Activated T-cell treated with anti-CD3 and anti-CD28 coated beads, Interleukin-2, amount 50 U/mL, for 4 hours (primary cell): ENCODE results near the gene TEF. TPM values are rescaled to one million over a fixed set of nuclear protein-coding genes. Genes with fewer than 3 reads are reported as not detected.
A peak's percentile ranks its signal among the peaks of the same experiment; 100 is the strongest.
"Not testable (repeated sequence)": the region's sequence is repeated elsewhere in the genome, so short reads cannot be mapped to it uniquely, and the experiment has no call there.

ENCODE experiments used
- ATAC-seq, 2 donors: fragments of 200-7000 bp; cut with Tn5 transposase; one replicate each; pipeline ENCODE4 v1.10.0; 2021
- DNase-seq: peaks from one replicate; pipeline ENCODE4 v3.0.0-alpha.2; 2020
- H3K27me3 Mint-ChIP-seq: one replicate; pipeline ENCODE4 v1.8.0; 2021; ENCODE audit warnings: low read depth, mixed read lengths
- H3K36me3 Mint-ChIP-seq: one replicate; pipeline ENCODE4 v1.8.0; 2022; ENCODE audit warnings: mixed read lengths; ENCODE audit not compliant: insufficient read depth
- H3K4me1 Mint-ChIP-seq: one replicate; pipeline ENCODE4 v1.8.0; 2021; ENCODE audit warnings: low read depth, mixed read lengths
- H3K4me3 Mint-ChIP-seq: one replicate; pipeline ENCODE4 v1.8.0; 2021; ENCODE audit warnings: mild to moderate bottlenecking, moderate library complexity, mixed read lengths
- H3K9me3 Mint-ChIP-seq: one replicate; pipeline ENCODE4 v1.8.0; 2021; ENCODE audit warnings: mixed read lengths
- total RNA-seq, 3 donors: library from RNA; stranded (reverse); gene quantifications; one replicate each; pipeline ENCODE4 v1.2.1, GENCODE V29; 2021

Gene TEF
- total RNA-seq, 3 donors from 2014 or later = 2.9 to 3.6 (median 3.0) TPM

- H3K4me1 Mint-ChIP-seq = peaks cover 21% of the 10 kb centered on the region
- DNase-seq = no peak
- H3K27me3 Mint-ChIP-seq = no peaks in the 10 kb centered on the region
- ATAC-seq = no peak
- H3K9me3 Mint-ChIP-seq = no peaks in the 10 kb centered on the region
- peak overlapping the region; percentile 87 for H3K4me3 Mint-ChIP-seq
- no peaks in the 10 kb centered on the region for H3K36me3 Mint-ChIP-seq
These were observed 1.3 kb downstream of the TEF start for GRCh38 chr22:41383085-41383484.

GRCh38 chr22:41384128-41384527 lies 2.4 kb downstream of the TEF start:
- DNase-seq (no peak), ATAC-seq (no peak)
- Mint-ChIP-seq H3K36me3 (peaks cover 2% of the 10 kb centered on the region), H3K27me3 (no peaks in the 10 kb centered on the region), H3K4me1 (peaks cover 21% of the 10 kb centered on the region), H3K9me3 (no peaks in the 10 kb centered on the region), H3K4me3 (no peak overlapping the region)

GRCh38 chr22:41387341-41387740 lies 5.6 kb downstream of the TEF start:
- H3K9me3 Mint-ChIP-seq = no peaks in the 10 kb centered on the region
- H3K36me3 Mint-ChIP-seq = peaks cover 9% of the 10 kb centered on the region
- H3K4me1 Mint-ChIP-seq = peaks cover 14% of the 10 kb centered on the region
- no peaks in the 10 kb centered on the region for H3K27me3 Mint-ChIP-seq
- ATAC-seq (no peak), DNase-seq (no peak)
- no peak overlapping the region for H3K4me3 Mint-ChIP-seq

- Mint-ChIP-seq H3K4me1 (no peaks in the 10 kb centered on the region), H3K4me3 (no peak overlapping the region), H3K9me3 (no peaks in the 10 kb centered on the region), H3K36me3 (peaks cover 18% of the 10 kb centered on the region), H3K27me3 (no peaks in the 10 kb centered on the region)
- DNase-seq (no peak), ATAC-seq (no peak)
These were observed 12.2 kb downstream of the TEF start for GRCh38 chr22:41394012-41394356.

DNA sequence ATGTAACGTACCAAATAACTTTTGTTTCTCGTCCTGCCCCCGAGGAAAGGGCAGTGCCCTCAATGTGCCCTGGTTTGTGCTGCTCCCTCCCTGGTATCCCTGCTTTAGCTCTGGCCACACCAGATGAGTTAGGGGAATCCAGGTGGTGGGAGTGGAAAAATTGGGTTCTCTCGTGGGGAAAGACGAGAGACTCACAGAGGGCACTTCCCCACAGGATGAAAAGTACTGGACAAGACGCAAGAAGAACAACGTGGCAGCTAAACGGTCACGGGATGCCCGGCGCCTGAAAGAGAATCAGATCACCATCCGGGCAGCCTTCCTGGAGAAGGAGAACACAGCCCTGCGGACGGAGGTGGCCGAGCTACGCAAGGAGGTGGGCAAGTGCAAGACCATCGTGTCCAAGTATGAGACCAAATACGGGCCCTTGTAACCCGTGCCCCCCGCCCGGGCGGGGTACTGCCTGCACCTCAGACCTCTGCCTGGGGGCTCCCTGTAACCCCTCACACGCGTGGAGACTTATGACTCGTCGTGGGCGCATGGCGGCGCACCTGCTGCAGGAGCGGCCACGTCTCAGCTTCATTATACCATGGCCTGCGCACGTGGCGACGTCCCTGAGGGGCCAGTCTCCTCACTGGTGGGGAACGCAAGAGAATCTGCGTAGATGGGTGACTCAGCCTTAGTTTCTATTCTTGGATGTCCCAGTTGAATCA lies 13.9 kb downstream of the TEF start:
- H3K9me3 Mint-ChIP-seq = no peaks in the 10 kb centered on the region
- no peak for DNase-seq
- no peaks in the 10 kb centered on the region for H3K27me3 Mint-ChIP-seq
- no peaks in the 10 kb centered on the region for H3K4me1 Mint-ChIP-seq
- H3K4me3 Mint-ChIP-seq = no peak overlapping the region
- ATAC-seq = no peak
- peaks cover 15% of the 10 kb centered on the region for H3K36me3 Mint-ChIP-seq

DNA sequence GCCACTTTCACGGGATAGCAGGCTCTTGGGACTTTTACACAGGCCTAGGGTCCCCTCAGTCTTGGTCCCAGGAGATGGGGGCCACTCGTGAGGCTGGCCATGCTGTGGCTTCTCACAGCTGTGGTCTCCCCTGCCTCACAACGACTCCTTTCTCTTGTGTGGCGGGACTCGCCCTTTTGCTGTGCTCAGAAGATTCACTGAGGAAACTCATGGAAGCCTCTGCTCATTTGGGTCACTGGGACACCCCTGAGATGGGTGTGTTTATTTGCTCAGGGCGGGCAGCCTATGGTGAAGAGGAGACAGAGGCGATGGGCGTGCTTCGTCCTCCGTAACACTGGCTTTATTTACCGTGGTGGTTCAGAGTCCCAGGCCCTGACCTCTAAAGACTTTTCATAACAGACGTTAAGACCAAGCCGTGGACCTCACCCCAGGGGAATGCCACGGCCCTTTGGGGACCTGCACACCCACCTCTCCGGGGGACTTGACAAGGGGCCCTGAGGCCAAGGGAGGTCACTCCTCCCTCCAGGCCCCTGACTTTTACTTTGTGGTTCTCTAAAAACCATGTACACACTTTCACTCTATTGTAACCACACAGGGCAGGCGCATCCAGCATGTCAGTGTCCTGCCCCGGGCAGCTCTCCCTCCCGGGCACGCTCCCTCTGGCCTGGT lies 15.5 kb downstream of the TEF start:
- Mint-ChIP-seq H3K36me3 (peaks cover 11% of the 10 kb centered on the region), H3K27me3 (no peaks in the 10 kb centered on the region), H3K9me3 (no peaks in the 10 kb centered on the region), H3K4me3 (no peak overlapping the region), H3K4me1 (no peaks in the 10 kb centered on the region)
- ATAC-seq (no peak), DNase-seq (no peak)

DNA sequence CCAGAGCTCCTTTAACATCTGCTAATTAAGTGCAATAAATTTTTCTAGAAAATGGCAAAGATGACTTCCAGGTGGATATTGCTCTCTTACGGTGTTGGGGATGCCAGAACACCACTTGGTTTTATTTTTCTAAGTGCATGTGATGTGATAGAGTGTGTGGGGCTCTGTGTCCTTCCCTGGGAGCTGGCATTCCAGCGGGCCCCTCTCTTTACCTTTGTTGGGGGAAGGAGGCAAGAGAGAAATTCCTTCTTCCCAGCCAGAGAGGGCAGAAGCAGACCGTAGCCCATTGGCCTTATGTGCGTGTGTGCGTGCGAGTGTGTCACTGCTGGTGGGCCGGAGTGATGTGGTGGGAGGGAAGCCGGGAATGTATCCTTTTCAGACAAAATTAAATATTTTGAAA lies 17.2 kb downstream of the TEF start:
- Mint-ChIP-seq H3K36me3 (peaks cover 11% of the 10 kb centered on the region), H3K9me3 (no peaks in the 10 kb centered on the region), H3K4me1 (peaks cover 3% of the 10 kb centered on the region), H3K27me3 (no peaks in the 10 kb centered on the region), H3K4me3 (no peak overlapping the region)
- no peak for ATAC-seq
- no peak for DNase-seq

- Mint-ChIP-seq H3K36me3 (peaks cover 5% of the 10 kb centered on the region), H3K27me3 (no peaks in the 10 kb centered on the region), H3K4me1 (peaks cover 7% of the 10 kb centered on the region), H3K9me3 (no peaks in the 10 kb centered on the region), H3K4me3 (no peak overlapping the region)
- DNase-seq = no peak
- ATAC-seq = no peak
These were observed 20.3 kb downstream of the TEF start for GRCh38 chr22:41401781-41402648.

DNA sequence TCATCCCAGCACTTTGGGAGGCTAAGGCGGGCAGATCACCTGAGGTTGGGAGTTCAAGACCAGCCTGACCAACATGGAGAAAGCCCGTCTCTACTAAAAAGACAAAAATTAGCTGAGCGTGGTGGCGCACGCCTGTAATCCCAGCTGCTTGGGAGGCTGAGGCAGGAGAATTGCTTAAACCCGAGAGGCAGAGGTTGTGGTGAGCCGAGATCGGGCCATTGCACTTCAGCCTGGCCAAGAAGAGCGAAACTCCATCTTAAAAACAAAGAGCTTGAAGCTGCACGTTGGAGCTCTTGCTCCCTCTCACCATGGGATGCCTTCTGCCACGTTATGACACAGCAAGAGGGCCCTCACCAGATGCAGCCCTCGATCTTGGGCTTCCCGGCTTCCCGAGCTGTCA lies 21.1 kb downstream of the TEF start:
- DNase-seq, H3K27me3 Mint-ChIP-seq, H3K4me1 Mint-ChIP-seq, H3K4me3 Mint-ChIP-seq, ATAC-seq, H3K36me3 Mint-ChIP-seq, H3K9me3 Mint-ChIP-seq: not testable (repeated sequence)

DNA sequence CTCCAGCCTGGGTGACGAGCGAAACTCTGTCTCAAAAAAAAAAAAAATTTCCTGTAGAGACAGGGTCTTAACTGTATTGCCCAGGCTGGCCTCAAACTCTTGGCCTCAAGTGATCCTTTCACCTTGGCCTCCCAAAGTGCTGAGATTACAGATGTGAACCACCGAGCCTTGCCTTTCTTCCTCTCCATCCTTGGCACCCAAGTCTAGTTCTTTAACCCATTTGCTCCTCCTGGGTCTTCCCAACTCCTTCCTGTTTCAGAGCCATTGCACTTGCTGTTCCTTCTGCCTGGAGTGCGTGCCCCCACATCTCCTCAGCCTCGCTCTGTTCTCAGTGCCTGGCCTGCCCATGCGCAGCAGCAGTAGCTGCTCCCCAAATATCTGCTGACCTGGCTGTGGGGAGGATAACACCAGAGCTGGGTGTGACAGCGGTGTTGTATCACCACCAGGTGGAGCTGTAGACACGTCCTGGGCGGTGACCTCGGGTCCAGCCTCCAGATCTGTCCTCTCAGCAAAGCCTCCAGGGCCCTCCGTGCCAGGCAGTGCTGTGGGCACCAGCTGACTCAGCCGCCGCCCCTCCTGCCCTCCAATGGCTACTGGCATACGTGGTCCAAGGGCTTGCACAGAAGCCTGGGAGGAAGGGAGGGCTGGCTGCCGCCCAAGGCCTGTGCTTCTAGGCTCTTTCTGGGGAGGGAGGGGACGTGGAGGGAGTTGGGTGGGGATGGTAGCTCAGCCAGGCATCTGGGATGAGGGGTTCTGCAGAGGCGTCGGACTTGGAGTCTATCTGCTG lies 22.0 kb downstream of the TEF start:
- H3K27me3 Mint-ChIP-seq = no peaks in the 10 kb centered on the region
- H3K4me1 Mint-ChIP-seq = peaks cover 7% of the 10 kb centered on the region
- no peaks in the 10 kb centered on the region for H3K36me3 Mint-ChIP-seq
- peak; percentile 97 to 99 for ATAC-seq
- peak; percentile 77 for DNase-seq
- no peak overlapping the region for H3K4me3 Mint-ChIP-seq
- no peaks in the 10 kb centered on the region for H3K9me3 Mint-ChIP-seq

DNA sequence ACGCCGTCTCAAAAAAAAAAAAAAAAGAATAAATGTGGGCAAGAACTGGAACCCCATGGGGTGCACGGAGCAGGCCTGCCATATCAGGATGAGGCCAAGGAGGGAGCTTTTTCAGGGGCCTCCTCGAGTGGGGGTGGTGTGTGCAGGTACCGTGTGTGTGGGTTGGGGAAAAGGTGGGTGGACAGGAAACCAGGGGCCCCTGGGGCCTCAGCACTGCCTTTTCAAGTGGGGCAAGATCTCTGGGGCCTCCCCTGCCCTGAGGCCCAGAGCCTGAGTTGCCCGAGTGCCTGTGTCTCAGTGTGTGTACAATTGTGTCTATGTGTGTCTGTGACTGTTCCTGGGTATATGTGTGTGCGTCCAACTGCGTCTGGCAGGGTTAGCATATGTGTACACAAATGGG lies 23.8 kb downstream of the TEF start:
- ATAC-seq = peak; percentile 29 to 53
- no peaks in the 10 kb centered on the region for H3K27me3 Mint-ChIP-seq
- H3K9me3 Mint-ChIP-seq = no peaks in the 10 kb centered on the region
- no peaks in the 10 kb centered on the region for H3K36me3 Mint-ChIP-seq
- no peak overlapping the region for H3K4me3 Mint-ChIP-seq
- H3K4me1 Mint-ChIP-seq = peaks cover 7% of the 10 kb centered on the region
- no peak for DNase-seq

- no peak for ATAC-seq
- H3K4me3 Mint-ChIP-seq = no peak overlapping the region
These were observed 24.7 kb downstream of the TEF start for GRCh38 chr22:41406410-41406809.

GRCh38 chr22:41407433-41407832 lies 25.7 kb downstream of the TEF start:
- ATAC-seq (no peak), DNase-seq (no peak)
- Mint-ChIP-seq H3K36me3 (no peaks in the 10 kb centered on the region), H3K4me1 (peaks cover 18% of the 10 kb centered on the region), H3K9me3 (no peaks in the 10 kb centered on the region), H3K27me3 (no peaks in the 10 kb centered on the region), H3K4me3 (no peak overlapping the region)

More at GRCh38 chr22:41406410-41406809, 24.7 kb downstream of the TEF start:
- DNase-seq = no peak
- no peaks in the 10 kb centered on the region for H3K9me3 Mint-ChIP-seq
- no peaks in the 10 kb centered on the region for H3K36me3 Mint-ChIP-seq
- no peaks in the 10 kb centered on the region for H3K27me3 Mint-ChIP-seq
- peaks cover 12% of the 10 kb centered on the region for H3K4me1 Mint-ChIP-seq

DNA sequence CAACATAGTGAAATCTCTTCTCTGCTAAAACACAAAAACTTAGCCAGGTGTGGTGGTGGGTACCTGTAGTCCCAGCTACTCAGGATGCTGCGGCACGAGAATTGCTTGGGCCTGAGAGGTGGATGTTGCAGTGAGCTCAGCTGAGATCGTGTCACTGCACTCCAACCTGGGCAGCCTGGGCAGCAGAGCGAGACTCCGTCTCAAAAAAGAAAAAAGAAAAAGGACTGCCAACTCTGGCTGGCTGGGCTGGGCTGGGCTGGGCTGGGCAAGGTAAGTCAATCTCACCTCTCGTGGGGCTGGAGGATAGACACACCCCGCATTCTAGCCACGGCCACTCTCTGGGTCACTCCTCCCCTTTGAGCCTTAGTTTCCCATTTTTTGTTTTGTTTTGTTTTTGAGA lies 26.9 kb downstream of the TEF start:
- DNase-seq (no peak), ATAC-seq (no peak)
- Mint-ChIP-seq H3K9me3 (no peaks in the 10 kb centered on the region), H3K27me3 (no peaks in the 10 kb centered on the region), H3K4me1 (peaks cover 22% of the 10 kb centered on the region), H3K36me3 (no peaks in the 10 kb centered on the region), H3K4me3 (no peak overlapping the region)
